ENCODE measurements around the gene ASMTL. TPM values are rescaled to one million over a fixed set of nuclear protein-coding genes. Genes with fewer than 3 reads are reported as not detected.
A peak's percentile ranks its signal among the peaks of the same experiment; 100 is the strongest.

Gene ASMTL
- total and polyA plus RNA-seq, 2 of the 13 experiments (the other 11 are each of a cell fraction or from before 2014, with no cell fraction given), result 5.6 to 16.3 TPM

GRCh38 chrX:1391707-1392375 is 60.9 kb downstream of the ASMTL start, which contains the start of gene SLC25A6 (continued):
- TF ChIP-seq RBM22 (optimal IDR thresholded peaks at IDR 0.05; ENCODE audit: low read length) (peak; percentile 8), RBAK (CRISPR knock-in tag; IDR thresholded peaks at IDR 0.05) (no peak), ATF1 (CRISPR knock-in tag; IDR thresholded peaks at IDR 0.05) (no peak), REPIN1 (CRISPR knock-in tag; IDR thresholded peaks at IDR 0.05; ENCODE audit: borderline replicate concordance, low read depth) (peak; percentile 72; the same call in 1 of the 2 replicates), ZSCAN12 (CRISPR knock-in tag; IDR thresholded peaks at IDR 0.05) (no peak; the same call in 1 of the 2 replicates), AGO2 (optimal IDR thresholded peaks at IDR 0.05; ENCODE audit: low read depth, low read length) (peak; percentile 98), RORA (CRISPR knock-in tag; IDR thresholded peaks at IDR 0.05) (no peak), LCORL (IDR thresholded peaks at IDR 0.05) (0 out of 2 replicates have a peak, but pooled peaks have one; percentile 13), LCORL (CRISPR knock-in tag; IDR thresholded peaks at IDR 0.05) (no peak), ZHX1 (CRISPR knock-in tag; IDR thresholded peaks at IDR 0.05; ENCODE audit: low read depth) (no peak), NR0B2 (CRISPR knock-in tag; IDR thresholded peaks at IDR 0.05) (peak; percentile 87), ZBTB2 (CRISPR knock-in tag; IDR thresholded peaks at IDR 0.05; ENCODE audit: low read depth) (no peak), ZNF138 (CRISPR knock-in tag; IDR thresholded peaks at IDR 0.05; ENCODE audit: low read depth) (no peak; the same call in 1 of the 2 replicates), TFDP2 (CRISPR knock-in tag; IDR thresholded peaks at IDR 0.05) (peak; percentile 51; the same call in 1 of the 2 replicates), HMG20B (CRISPR knock-in tag; conservative IDR thresholded peaks at IDR 0.05) (no peak), BHLHE40 (IDR thresholded peaks at IDR 0.05; ENCODE audit: low read length) (peak; percentile 97), KLF9 (CRISPR knock-in tag; IDR thresholded peaks at IDR 0.05; ENCODE audit: low read depth) (no peak), TEAD2 (CRISPR knock-in tag; IDR thresholded peaks at IDR 0.05) (no peak; the same call in 1 of the 2 replicates), GATAD2A (CRISPR knock-in tag; IDR thresholded peaks at IDR 0.05) (no peak), MED1 (CRISPR knock-in tag; IDR thresholded peaks at IDR 0.05) (peak; percentile 8; the same call in 1 of the 2 replicates), EP300 (IDR thresholded peaks at IDR 0.05; ENCODE audit: low read depth in 2 of 2, low read length in 2 of 2) (0 out of 4 replicates have a peak, but pooled peaks of 1 of the 2 experiments have one; percentile 13), EP300 (CRISPR knock-in tag; IDR thresholded peaks at IDR 0.05; ENCODE audit: borderline replicate concordance) (no peak), ARNT (IDR thresholded peaks at IDR 0.05) (no peak), ZNF205 (CRISPR knock-in tag; IDR thresholded peaks at IDR 0.05) (0 out of 2 replicates have a peak, but pooled peaks have one; percentile 24)
